OCI-LY1 (cell line): ENCODE measurements around the gene C2.

Experiments
- CTCF ChIP-seq: fragments of 200-600 bp; sonication (generic), shearing (Covaris generic); IDR thresholded peaks from 2 replicates; pipeline ENCODE4 v1.5.1; 2017; ENCODE audit warnings: mild to moderate bottlenecking, antibody characterized with exemption, low read length, moderate library complexity, mixed read lengths
- EZH2 ChIP-seq: fragments of 200-600 bp; sonication (generic), shearing (Covaris generic); IDR thresholded peaks from 2 replicates; pipeline ENCODE4 v1.8.0; 2017; ENCODE audit warnings: borderline replicate concordance, mixed run types, mild to moderate bottlenecking, antibody characterized with exemption, low read length, moderate library complexity, mixed read lengths

GRCh38 chr6:31970604-31971271, 43.2 kb downstream of the C2 start:
- TF ChIP-seq EZH2, result no peak
- TF ChIP-seq CTCF, result no peak
